Stimulated activated CD4-positive, alpha-beta T cell treated with anti-CD3 and anti-CD28 coated beads, Interleukin-2, amount 100 ng/mL, for 48 hours (primary cell): ENCODE results near the gene CCDC157.
A peak's percentile ranks its signal among the peaks of the same experiment; 100 is the strongest.

Source experiments
- DNase-seq, 2 donors: peaks; one replicate each; pipeline ENCODE4 v3.0.0-alpha.2; 2020

The CCDC157 gene

GRCh38 chr22:30356449-30357235, at the start of gene CCDC157, which contains the start of gene SF3A1:
Gene CCDC157 (plus strand): TSS chr22:30357007. CDS start chr22:30366001, 8,994 bp downstream.
Gene SF3A1 (minus strand): TSS chr22:30356894. CDS start chr22:30356792, 102 bp downstream.
- peak; percentile 82 to 83 for DNase-seq

- no peak for DNase-seq
These were observed 49.7 kb upstream of the CCDC157 start for GRCh38 chr22:30307041-30307574.

GRCh38 chr22:30308093-30308492, 48.7 kb upstream of the CCDC157 start:
- no peak for DNase-seq

GRCh38 chr22:30308518-30309230, 48.1 kb upstream of the CCDC157 start:
- DNase-seq, result no peak

GRCh38 chr22:30309951-30310741, 46.7 kb upstream of the CCDC157 start:
- DNase-seq, result no peak

- DNase-seq, result no peak
These were observed 45.7 kb upstream of the CCDC157 start for GRCh38 chr22:30310881-30311771.

GRCh38 chr22:30312053-30312452, 44.8 kb upstream of the CCDC157 start:
- no peak for DNase-seq

- no peak for DNase-seq
These were observed 43.1 kb upstream of the CCDC157 start for GRCh38 chr22:30313527-30314363.

- DNase-seq, result no peak
These were observed 41.9 kb upstream of the CCDC157 start for GRCh38 chr22:30314915-30315314.

GRCh38 chr22:30315962-30316576, 40.7 kb upstream of the CCDC157 start:
- DNase-seq, result no peak

GRCh38 chr22:30317778-30318177, 39.0 kb upstream of the CCDC157 start:
- DNase-seq, result no peak

- no peak for DNase-seq
These were observed 37.9 kb upstream of the CCDC157 start for GRCh38 chr22:30318799-30319419.

- no peak for DNase-seq
These were observed 36.7 kb upstream of the CCDC157 start for GRCh38 chr22:30320021-30320556.

- DNase-seq, result no peak
These were observed 35.3 kb upstream of the CCDC157 start for GRCh38 chr22:30321461-30321860.

GRCh38 chr22:30323246-30323645, 33.6 kb upstream of the CCDC157 start:
- DNase-seq, result no peak

- no peak for DNase-seq
These were observed 32.6 kb upstream of the CCDC157 start for GRCh38 chr22:30324014-30324730.

GRCh38 chr22:30325065-30325720, 31.6 kb upstream of the CCDC157 start:
- DNase-seq, result no peak

GRCh38 chr22:30325724-30326254, 31.0 kb upstream of the CCDC157 start:
- no peak for DNase-seq
